HG03457 (cell line): ENCODE measurements around the gene CELA3A.

Source experiments
- ATAC-seq: cut with Tn5 transposase; IDR thresholded peaks from one replicate; pipeline ENCODE4 v1.9.1; 2021; ENCODE audit warnings: moderate number of reproducible peaks; ENCODE audit not compliant: unreplicated experiment

CELA3A gene

DNA sequence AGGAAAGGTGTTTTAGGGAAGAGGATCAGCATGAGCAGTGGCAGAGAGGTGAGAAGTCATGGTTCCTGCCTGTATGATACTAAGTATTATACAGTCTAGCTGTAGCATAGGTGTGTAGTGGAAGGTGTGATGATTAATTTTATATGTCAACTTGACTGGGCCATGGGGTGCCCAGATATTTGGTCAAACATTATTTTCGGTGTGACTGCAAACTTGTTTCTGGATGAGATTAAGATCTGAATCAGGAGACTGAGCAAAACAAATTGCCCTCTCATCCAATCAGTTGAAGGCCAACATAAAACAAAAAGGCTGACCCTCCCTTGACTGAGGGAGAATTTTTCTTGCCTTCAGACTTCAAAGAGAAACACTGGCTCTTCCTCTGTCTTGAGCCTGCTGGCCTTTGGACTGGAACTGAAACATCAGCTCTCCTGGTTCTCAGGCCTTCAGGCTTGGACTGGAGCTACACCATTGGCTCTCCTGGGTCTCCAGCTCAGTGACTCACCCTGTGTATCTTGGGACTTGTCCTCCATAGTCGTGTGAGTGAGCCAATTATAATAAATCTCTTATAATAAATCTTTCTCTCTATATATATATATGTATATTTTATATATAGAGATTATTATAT lies 44.3 kb downstream of the CELA3A start:
- ATAC-seq, result no peak

DNA sequence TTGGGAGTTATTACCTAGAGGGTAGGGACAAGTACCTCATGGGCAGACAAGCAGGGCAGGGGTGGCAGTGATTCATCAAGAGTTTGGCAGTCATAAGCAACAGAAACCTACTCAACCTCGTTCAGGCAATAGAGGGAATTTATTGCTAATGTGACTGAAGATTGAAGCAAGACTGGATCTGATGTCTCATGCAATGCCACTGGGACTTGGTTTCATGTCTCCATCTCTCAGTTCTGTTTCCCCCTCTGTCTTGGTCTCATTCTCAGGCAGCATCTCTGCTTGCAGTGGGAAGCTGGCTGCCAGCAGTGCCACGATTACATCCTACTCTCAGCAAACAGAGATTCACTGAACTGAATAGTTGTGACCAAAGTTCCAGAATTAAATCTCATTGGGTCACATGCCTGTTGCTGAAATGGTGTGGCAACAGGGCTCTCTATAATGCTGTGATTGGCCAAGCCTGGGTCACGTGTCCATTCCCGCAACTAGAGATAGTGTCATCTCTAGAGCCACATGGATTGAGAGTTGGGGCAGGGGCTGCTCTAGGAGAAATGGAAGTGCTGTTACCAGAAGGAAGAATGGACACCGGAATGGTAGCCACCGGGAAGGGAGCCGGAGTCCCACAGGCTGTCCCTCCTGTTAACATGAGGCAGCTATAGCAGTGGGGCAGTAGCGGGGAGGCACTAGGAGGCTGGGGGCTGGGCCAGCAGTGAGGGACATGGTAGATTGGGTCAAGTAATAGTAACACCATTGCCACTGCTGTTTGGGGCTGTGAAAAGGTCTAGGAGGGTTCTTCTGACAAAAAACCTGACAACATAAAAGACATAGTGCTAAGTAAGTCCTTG lies 47.1 kb downstream of the CELA3A start:
- ATAC-seq, result no peak

DNA sequence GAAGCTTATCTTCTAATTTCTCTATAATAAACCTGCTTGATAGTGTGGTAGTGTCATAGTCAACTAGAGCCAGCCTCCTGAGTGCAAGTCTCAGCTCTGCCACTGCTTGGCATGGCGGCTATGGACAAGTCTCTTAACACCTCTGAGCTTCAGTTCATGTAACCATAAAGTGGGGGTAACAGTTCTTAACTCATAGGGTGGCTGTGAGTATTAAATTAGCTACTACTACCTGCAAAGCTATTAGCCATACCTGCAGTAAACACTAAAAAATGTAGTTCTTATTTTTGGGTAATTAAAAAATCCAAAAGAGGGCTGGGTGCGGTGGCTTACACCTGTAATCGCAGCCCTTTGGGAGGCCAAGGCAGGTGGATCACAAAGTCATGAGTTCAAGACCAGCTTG lies 48.9 kb downstream of the CELA3A start:
- no peak for ATAC-seq

DNA sequence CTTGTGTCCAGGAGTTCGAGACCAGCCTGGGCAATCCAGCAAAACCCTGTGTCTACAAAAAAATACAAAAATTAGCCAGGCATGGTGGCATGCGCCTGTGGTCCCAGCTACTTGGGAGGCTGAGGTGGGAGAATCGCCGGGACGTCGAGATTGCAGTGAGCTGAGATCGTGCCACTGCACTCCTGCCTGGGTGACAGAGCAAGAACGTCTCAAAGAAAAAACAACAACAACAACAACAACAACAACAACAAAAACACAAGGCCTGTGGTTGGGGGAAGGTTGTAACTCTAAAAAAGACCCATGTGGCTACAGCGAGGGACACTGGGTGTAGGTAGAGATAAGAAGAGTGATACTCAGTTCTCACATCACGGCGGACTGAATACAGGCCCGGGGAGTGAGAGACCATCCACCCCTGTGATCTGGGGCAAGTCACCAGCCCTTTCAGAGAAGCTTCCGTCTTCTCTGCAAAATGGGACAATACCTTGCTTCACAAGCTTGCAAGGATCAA lies 50.2 kb downstream of the CELA3A start:
- no peak for ATAC-seq

DNA sequence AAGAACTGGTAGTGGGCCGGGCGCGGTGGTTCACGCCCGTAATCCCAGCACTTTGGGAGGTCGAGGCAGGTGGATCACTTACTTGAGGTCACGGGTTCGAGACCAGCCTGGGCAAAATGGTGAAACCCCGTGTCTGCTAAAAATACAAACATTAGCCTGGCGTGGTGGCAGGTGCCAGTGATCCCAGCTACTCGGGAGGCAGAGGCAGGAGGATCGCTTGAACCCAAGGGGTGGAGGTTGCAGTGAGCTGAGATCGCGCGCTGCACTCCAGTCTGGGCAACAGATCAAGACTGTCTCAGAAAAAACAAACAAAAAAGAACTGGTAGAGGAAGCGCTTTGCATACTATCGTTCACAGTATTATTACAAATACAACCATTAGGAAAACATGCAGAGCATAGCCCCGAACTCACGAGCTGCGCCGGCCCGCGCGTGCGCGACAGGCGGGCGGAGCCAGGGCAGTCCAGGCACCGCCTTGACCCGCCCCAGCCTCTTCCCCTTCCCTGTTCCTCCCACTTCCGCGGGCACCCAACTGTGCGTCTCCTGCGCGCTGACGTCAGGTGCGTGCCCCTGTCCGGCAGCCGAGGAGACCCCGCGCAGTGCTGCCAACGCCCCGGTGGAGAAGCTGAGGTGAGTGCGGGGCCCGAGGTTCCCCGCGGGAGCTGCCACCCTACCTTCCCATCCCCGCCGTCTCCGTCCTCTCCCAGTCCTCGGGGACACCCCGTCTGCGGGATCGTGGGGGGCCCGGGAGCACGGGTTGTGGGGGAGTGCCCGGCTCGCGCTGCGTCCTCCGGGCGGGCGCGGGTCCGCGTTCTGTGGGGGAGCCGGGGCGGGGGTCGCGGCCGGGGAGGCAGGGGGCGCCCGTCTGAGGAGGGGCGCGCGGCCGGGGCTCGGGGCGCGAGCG lies 50.9 kb downstream of the CELA3A start, which contains the start of gene CDC42:
CDC42 (plus strand) TSS at position 595 of the 902 bp plus-strand sequence. CDS start 25,770 bp downstream, outside the sequence.
- ATAC-seq, result peak; percentile 72

DNA sequence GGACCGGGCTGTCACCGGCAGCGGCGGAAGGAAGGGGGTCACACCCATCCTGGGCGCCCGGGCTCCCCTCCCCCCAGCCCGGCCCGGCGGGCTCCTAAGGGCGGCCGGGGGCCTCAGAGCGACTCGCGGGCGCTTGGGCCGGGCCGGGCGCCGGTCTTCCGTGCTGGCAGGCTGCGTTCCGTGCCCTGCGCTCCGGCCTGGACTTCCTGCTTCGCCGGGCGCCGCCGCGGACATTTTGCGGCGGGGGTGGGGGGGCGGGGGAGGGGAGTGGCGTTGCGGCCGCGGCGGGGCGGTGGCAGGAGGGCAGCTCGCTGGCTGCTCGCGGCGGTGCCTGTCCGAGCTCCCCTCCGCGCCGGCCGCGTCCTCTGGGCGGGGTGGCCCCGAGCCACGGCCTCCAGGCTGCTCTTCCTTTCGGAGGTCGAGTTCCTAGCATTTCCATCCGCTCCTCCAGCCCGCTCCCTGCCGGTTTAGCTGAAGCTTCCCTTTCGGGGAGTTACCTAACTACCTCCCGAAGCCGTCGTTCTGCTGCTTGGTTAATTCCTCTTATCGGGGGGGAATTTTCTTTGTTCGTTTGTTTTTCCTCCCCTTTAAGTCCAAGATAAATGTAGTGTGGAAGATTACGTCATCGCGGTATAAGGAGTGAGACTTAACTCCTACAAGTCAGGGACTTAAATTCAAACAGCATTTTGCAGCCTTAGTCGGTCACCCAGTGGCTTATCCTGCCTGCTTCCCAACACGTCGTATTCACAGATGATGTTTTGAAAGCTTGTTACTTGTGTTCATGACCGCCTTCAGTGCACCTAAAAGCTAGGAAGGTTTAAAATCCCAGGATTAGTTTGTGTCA lies 51.8 kb downstream of the CELA3A start:
- peak; percentile 23 for ATAC-seq

DNA sequence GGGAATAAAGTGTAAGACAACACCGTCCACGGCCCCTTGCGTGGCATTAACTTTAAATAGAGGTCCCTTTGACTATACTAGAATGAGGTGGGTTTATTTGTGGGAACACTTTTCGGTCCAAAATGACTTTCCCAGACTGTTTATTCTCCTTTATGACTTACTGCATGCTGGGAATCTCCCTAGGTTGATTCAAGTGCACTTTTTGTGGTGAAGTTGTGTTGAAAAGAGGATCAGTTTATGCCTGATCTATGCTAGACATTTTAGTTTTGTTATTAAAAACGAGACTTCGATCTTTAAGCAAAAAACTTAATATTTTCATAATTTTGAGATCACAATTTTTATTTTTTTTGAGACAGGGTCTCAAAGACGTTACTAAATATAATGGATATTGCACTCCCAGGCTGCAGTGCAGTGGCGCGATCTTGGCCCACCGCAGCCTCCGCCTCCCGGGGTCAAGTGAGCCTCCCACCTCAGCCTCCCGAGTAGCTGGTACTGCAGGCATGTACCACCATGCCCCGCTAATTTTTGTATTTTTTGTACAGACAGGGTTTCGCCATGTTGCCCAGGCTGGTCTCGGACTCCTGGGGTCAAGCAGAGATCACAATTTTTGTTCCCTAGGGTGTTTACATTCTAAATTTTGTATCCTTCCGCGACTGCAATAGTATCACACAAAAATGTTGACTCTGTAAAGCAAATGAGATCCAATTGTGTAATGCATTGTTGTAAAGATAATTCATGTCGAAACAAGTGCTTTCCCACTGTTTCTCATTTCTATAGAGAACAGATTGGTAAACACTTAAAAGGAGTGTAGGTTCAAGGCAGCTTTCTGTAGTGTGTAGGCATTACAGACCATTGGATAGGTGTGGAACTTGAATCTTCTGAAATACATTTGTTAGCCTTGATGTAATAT lies 52.7 kb downstream of the CELA3A start:
- ATAC-seq, result no peak

DNA sequence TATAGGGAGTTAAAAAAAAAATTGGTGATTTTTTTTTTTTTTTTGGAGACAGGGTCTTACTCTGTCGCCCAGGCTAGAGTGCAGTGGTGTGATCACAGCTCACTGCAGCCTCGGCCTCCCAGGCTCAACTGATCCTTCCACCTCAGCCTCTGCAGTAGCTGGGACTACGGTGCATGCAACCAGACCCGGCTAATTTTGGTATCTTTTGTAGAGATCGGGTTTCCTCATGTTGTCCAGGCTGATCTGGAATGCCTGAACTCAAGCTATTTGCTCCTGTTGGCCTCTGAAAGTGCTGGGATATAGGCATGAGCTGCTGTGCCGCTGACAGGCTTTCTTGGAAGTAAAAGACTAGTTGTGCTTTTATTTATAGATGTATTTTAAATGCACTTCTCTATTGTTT lies 54.0 kb downstream of the CELA3A start:
- no peak for ATAC-seq

DNA sequence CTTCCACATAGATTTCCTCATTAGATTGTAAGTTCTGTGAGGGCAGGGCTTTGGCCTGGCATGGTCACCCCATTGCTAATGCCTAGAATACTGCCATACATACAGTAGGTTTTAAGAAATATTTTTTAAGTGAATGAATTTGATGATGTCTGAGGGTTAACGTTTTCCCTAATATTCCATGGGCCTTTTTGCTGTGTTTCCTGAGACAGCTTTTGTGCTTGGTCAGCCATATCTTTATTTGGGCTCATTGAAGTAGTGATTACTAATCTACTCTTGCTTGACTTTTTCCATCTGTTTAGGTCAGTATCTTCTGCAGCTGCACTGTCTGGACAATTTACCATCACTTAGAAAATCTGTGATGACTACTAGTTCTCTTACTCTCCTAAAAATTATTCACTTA lies 54.6 kb downstream of the CELA3A start:
- ATAC-seq, result no peak

DNA sequence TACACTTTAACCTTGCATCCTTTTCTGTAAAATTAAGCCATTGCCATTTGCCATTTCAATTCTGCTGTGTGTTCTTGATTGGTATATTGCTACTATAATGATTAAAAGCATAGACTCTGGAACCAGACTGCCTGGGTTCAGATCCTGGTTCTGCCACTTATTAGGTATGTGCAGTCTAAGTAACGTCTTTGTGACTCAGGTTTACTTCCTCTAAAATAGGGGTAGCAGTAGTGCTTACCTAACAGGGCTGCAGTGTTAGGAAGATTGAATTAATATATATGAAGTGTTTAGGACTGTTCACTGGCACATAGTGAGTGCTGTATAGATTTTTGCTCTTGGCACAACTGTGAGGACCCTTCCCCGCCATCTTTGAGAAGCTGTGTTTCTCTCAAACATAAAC lies 55.5 kb downstream of the CELA3A start:
- no peak for ATAC-seq

DNA sequence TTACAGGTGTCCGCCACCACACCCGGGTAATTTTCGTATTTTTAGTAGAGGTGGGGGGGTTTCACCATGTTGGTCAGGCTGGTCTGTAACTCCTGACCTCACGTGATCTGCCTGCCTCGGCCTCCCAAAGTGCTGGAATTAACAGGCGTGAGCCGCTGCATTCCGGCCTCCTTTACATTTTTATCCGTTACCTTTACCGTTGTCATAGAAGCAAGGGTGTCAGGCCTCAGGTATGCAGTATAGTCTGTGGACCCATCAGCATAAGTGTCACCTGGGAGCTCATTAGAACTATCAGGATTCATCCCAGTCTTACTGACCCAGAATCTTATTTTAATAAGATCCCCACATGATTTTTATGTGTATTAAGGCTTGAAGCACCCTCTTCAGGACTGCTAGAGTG lies 56.4 kb downstream of the CELA3A start:
- no peak for ATAC-seq
